Tibial nerve (tissue), 4 donors: Measurements from ENCODE around the gene LAMP2. TPM values are rescaled to one million over a fixed set of nuclear protein-coding genes. Genes with fewer than 3 reads are reported as not detected.

Source experiments
- DNase-seq, 2 donors: peaks; one replicate each; pipeline ENCODE4 v3.0.0-alpha.2; 2019; ENCODE audit warnings: low spot score in 2 of 2
- H3K27ac ChIP-seq, 4 donors: fragments of 200-600 bp; sonication (generic) in 3 of 4; one replicate each; pipeline ENCODE4 v1.5.1; 2017 to 2019; ENCODE audit warnings: mild to moderate bottlenecking in 1 of 4
- H3K27me3 ChIP-seq, 2 donors: fragments of 200-600 bp; sonication (generic) in 1 of 2; one replicate each; pipeline versions ENCODE4 v1.5.1 to v1.6.0; 2017 to 2019
- H3K36me3 ChIP-seq, 3 donors: fragments of 200-600 bp; sonication (generic); one replicate each; pipeline ENCODE4 v1.5.1; 2018 to 2019
- H3K4me1 ChIP-seq, 4 donors: fragments of 200-600 bp; sonication (generic) in 3 of 4; one replicate each; pipeline ENCODE4 v1.5.1; 2017 to 2019
- H3K4me3 ChIP-seq, 4 donors: fragments of 200-600 bp; sonication (generic) in 3 of 4; one replicate each; pipeline ENCODE4 v1.5.1; 2017 to 2019; ENCODE audit warnings: mild to moderate bottlenecking in 1 of 4, moderate library complexity in 1 of 4
- H3K9me3 ChIP-seq, 4 donors: fragments of 200-600 bp; sonication (generic) in 3 of 4; one replicate each; pipeline ENCODE4 v1.5.1; 2017 to 2019
- CTCF ChIP-seq, 5 experiments: fragments of 200-600 bp in 3 of 5; fragments of 450-650 bp in 2 of 5; sonication (generic) in 3 of 5; IDR thresholded peaks; one replicate each; pipeline ENCODE4 v1.5.1; 2016 to 2019; ENCODE audit warnings: antibody characterized with exemption in 5 of 5, mild to moderate bottlenecking in 3 of 5, moderate library complexity in 2 of 5
- EP300 ChIP-seq, 2 donors: sonication (generic); formaldehyde crosslinking; IDR thresholded peaks; one replicate each; pipeline ENCODE4 v1.6.1; 2017; ENCODE audit warnings: antibody characterized with exemption in 2 of 2, mild to moderate bottlenecking in 1 of 2
- POLR2A ChIP-seq, 2 donors: fragments of 450-650 bp; IDR thresholded peaks; one replicate each; pipeline ENCODE4 v1.6.1; 2017; ENCODE audit warnings: antibody characterized with exemption in 2 of 2, mild to moderate bottlenecking in 2 of 2, moderate library complexity in 2 of 2
- WGBS, 2 donors: methylation state at CpG; one replicate each; pipeline ENCODE4 v1.1.5; 2018; 5-methylcytosine and 5-hydroxymethylcytosine counted together
- total RNA-seq, 4 donors: library from RNA; depleted of rRNA; stranded (reverse); fragments of >200 nt; gene quantifications; one replicate each; pipeline ENCODE4 v1.1.0, GENCODE V29; 2016

The LAMP2 gene
- total RNA-seq, 4 donors from 2014 or later, result 84.9 to 110 (median 106) TPM

- Histone ChIP-seq H3K27me3 (no peaks in the 10 kb centered on the region), H3K4me1 (peaks cover 0 to 14% (median 0%) of the 10 kb centered on the region in 4 donors), H3K27ac (peak overlapping the region in 2 of 4 donors; percentile 3 to 50), H3K36me3 (peaks cover 0 to 37% (median 0%) of the 10 kb centered on the region in 3 donors), H3K9me3 (no peaks in the 10 kb centered on the region), H3K4me3 (no peak overlapping the region)
- TF ChIP-seq POLR2A (IDR thresholded peaks at IDR 0.05) (no peak), EP300 (IDR thresholded peaks at IDR 0.05) (no peak), CTCF (IDR thresholded peaks at IDR 0.05) (no peak)
- 55 to 57% methylated on average over 5 to 8 of the region's 8 CpGs for WGBS, 2 donors
- DNase-seq, result no peak
These were observed 22.6 kb downstream of the LAMP2 start for GRCh38 chrX:120446498-120446897.

DNA sequence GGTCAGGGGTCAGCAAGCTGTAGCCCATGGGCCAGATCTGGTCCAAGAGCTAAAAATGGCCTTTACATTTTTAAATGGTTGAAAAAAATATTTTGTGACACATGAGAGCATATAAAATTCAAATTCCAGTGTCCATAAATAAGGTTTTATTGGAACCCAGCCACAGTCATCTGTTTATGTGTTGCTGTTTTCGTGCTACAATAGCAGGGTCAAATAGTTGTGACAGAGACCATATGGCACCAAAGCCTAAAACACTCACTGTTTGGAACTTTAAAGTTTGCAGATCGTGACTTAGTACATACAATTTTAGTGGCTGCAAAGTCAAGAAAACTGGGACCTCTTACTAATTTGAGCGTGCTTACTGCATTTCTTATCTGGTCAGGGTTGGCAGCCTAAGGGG lies 29.2 kb downstream of the LAMP2 start:
- Histone ChIP-seq H3K27me3 (no peaks in the 10 kb centered on the region), H3K9me3 (no peaks in the 10 kb centered on the region), H3K4me1 (no peaks in the 10 kb centered on the region), H3K4me3 (no peak overlapping the region), H3K36me3 (peaks cover 0 to 25% (median 0%) of the 10 kb centered on the region in 3 donors), H3K27ac (no peak overlapping the region)
- no peak for TF ChIP-seq EP300 (IDR thresholded peaks at IDR 0.05)
- no peak for DNase-seq
- 60 to 74% methylated on average over 3 of the region's 3 CpGs for WGBS, 2 donors

- DNase-seq, result no peak
- Histone ChIP-seq H3K4me3 (no peak overlapping the region), H3K27me3 (no peaks in the 10 kb centered on the region), H3K4me1 (peaks cover 0 to 7% (median 2%) of the 10 kb centered on the region in 4 donors), H3K36me3 (no peaks in the 10 kb centered on the region), H3K27ac (peak overlapping the region in 1 of 4 donors; percentile 21), H3K9me3 (no peaks in the 10 kb centered on the region)
- WGBS, 2 donors, result 66 to 72% methylated on average over 2 of the region's 2 CpGs
- no peak for TF ChIP-seq CTCF (IDR thresholded peaks at IDR 0.05)
- no peak for TF ChIP-seq EP300 (IDR thresholded peaks at IDR 0.05)
- TF ChIP-seq POLR2A (IDR thresholded peaks at IDR 0.05), result no peak
These were observed 39.1 kb downstream of the LAMP2 start for GRCh38 chrX:120429776-120430540.

DNA sequence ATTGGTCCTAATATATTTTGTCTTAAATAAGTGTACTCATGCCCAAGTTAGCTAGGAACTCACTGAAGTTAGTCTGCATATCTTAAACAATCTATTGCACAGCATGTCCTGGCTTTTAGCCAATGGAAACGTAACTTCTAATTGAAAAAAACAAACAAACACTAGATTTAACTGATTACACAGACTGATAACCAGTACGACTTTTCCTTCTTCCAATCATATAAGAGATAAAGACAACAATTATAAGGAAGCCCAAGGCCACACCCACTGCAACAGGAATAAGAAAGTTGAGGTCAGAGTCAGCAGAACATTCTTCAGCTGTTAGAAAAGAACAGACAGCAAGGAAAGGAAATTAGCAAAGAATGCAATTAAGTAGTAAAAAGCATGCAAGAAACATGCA lies 40.8 kb downstream of the LAMP2 start:
- H3K4me3 ChIP-seq, result no peak overlapping the region

GRCh38 chrX:120426599-120426998 lies 42.5 kb downstream of the LAMP2 start:
- no peak for DNase-seq
- Histone ChIP-seq H3K27me3 (no peaks in the 10 kb centered on the region), H3K27ac (peak overlapping the region in 2 of 4 donors; percentile 66 to 80), H3K4me3 (no peak overlapping the region), H3K36me3 (no peaks in the 10 kb centered on the region), H3K4me1 (peaks cover 0 to 7% (median 2%) of the 10 kb centered on the region in 4 donors), H3K9me3 (no peaks in the 10 kb centered on the region)
- no peak for TF ChIP-seq POLR2A (IDR thresholded peaks at IDR 0.05)
- TF ChIP-seq EP300 (IDR thresholded peaks at IDR 0.05), result no peak
- no peak for TF ChIP-seq CTCF (IDR thresholded peaks at IDR 0.05)

More for the DNA sequence above, 40.8 kb downstream of the LAMP2 start:
- Histone ChIP-seq H3K27ac (peak overlapping the region in 2 of 4 donors; percentile 56 to 66), H3K4me1 (peaks cover 0 to 7% (median 2%) of the 10 kb centered on the region in 4 donors), H3K9me3 (no peaks in the 10 kb centered on the region), H3K36me3 (no peaks in the 10 kb centered on the region), H3K27me3 (no peaks in the 10 kb centered on the region)
- TF ChIP-seq EP300 (IDR thresholded peaks at IDR 0.05), result no peak
- no peak for TF ChIP-seq CTCF (IDR thresholded peaks at IDR 0.05)
- TF ChIP-seq POLR2A (IDR thresholded peaks at IDR 0.05), result no peak
- WGBS, 2 donors, result 10 to 17% methylated on average over 2 of the region's 2 CpGs
- DNase-seq, result no peak
